Frontal cortex (tissue), 4 donors: ENCODE data around the gene SLC6A6. TPM values are rescaled to one million over a fixed set of nuclear protein-coding genes. Genes with fewer than 3 reads are reported as not detected.

ENCODE experiments used
- DNase-seq, 2 donors: peaks; one replicate each; pipeline ENCODE4 v3.0.0; 2012; ENCODE audit warnings: low spot score in 2 of 2
- FAIRE-seq: peaks from 2 replicates; lab custom pipeline; 2012; peaks lifted over from hg19 to GRCh38; lab: Jason Lieb, UNC
- small RNA-seq: library from RNA; depleted of rRNA; stranded (forward); fragments of <200 nt; gene quantifications from one replicate; pipeline ENCODE3, GENCODE V24; 2014
- total RNA-seq: library from RNA; depleted of rRNA; stranded (reverse); fragments of >200 nt; gene quantifications from one replicate; pipeline ENCODE4 v1.2.3, GENCODE V29; 2014
- donor health status: control.
- donor health status: control.
- donor health status: control.

SLC6A6 gene
- total RNA-seq, 1 donor from 2014 or later: 15.1 TPM

DNA sequence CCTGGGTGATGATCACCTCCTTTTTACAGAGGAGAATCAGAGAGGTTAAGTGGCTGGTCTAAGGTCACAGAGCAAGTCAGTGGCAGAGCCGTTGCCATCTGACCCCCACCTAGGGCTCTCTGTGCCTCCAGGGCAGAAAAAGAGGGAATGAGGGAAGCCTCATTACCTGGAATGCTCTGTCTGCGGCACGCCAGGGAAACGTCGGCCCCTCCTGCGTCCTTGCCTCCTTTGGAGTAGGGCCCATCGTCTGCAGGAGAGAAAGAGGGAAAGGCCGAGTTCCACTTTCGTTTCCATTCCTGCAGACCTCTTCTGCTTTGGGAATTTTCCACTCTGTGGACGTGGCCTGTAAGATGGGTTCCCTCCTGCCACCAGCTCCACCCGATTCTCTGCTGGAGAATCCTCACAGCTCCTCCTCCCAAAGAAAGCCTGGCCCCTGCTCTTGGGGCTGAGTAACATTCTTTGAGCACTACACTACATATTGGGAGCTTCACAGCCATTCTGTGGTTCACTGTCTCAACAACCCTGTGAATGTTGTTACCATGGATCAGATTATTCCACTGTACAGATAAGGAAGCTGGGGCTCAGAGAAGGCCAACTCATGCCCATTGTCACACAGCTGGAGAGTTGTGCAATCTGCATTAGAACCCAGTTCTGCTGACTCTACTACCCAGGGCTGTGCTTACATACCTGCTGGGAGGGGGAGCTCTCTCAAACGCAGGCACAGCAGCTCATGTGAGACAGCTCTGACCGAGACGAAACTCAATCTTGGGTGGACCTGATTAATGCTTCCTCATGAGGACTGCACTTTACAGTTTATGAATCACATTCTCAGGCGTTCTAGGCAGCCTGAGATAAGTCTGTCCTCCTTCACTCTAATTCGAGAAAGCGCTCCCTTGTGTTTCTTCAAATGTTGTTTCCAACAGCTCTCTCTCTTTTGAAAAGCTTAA is 123.6 kb downstream of the SLC6A6 start:
- DNase-seq (no peak), FAIRE-seq (no peak)

- FAIRE-seq (no peak), DNase-seq (no peak)
Measured at GRCh38 chr3:14528081-14528480, 125.7 kb downstream of the SLC6A6 start.

DNA sequence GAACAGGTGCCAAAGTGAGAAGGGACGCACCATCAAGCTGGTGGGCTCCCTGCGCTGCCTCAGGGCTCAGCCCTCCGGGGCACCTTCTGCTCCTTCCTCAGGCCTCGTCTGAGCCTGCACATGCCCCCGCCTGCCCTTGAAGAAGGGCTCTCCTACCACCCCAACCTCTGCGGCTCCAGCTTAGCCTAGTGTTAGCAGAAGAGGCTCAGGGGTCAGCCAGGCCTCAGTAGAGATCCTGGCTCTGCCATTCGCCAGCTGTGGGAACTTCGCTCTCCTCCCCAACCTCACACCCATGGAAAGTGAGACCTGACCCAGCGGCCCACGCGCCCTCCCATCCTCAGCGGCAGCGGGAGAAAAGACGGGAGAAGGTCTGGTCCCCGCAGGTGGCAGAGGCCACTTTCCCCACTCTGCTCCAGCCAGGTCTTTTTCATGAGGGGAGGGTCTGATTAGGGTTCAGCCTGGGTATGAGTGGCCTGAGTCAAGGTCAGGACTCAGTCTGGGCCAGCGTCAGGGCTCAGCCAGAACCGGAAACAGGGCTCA is 129.5 kb downstream of the SLC6A6 start:
- no peak for DNase-seq
- no peak for FAIRE-seq

DNA sequence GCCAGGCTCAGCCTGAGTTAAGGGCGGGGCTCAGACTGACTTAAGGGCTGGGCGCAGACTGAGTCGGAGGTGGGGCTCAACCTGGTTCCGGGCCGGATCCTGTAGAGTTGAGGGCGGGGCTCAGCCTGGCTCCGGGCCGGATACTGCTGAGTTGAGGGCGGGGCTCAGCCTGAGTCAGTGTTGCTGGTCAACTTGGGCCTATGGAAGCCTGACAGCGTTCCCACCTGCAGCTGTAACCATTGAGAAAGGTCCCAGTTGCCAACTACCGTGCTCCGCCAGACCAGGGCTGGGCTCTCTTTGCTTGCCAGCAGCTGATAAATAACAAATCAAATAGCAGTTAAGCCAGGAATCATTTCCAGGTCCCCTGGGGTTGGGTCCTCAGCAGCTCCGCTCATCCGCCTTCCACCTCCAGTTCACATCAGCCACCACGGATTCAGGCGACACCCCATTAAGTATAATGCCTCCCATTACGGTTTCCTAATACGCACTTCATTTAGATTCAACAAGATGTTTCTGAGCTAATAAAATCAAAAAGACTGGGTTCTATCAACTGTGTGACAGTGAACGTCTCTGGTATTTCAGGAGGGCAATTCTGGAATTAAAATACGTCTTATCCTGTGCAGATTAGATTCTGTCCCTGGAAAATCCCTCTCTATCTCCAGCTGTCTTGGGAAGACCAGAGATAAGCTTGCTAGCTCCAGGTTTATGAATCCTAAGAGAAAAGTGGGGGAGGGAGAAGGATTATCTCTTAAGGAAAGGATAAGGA is 130.5 kb downstream of the SLC6A6 start:
- no peak for FAIRE-seq
- DNase-seq: no peak

GRCh38 chr3:14533457-14533958 is 131.1 kb downstream of the SLC6A6 start:
- FAIRE-seq: no peak
- DNase-seq: no peak

GRCh38 chr3:14534516-14535191 is 132.2 kb downstream of the SLC6A6 start:
- DNase-seq (no peak), FAIRE-seq (no peak)

DNA sequence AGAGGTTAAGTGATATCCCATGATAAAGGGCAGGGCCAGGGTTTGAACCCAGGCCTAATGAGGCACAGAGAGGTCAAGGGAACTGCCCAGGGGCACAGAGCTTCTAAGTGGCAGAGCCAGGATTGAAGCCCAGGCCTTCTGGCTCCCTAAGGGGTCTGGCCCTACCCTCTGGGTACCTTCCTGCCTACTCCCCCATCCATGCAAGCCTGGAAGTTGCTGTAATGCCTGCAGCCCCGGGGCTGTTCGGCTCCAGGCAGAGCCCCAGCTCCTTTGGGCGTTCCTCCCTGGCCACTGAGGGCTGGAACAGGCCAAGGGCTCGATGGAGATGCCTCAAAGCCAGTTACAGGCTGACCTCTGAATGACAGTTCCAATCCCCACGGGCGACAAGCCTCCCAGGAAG is 133.2 kb downstream of the SLC6A6 start:
- DNase-seq: no peak
- no peak for FAIRE-seq

DNA sequence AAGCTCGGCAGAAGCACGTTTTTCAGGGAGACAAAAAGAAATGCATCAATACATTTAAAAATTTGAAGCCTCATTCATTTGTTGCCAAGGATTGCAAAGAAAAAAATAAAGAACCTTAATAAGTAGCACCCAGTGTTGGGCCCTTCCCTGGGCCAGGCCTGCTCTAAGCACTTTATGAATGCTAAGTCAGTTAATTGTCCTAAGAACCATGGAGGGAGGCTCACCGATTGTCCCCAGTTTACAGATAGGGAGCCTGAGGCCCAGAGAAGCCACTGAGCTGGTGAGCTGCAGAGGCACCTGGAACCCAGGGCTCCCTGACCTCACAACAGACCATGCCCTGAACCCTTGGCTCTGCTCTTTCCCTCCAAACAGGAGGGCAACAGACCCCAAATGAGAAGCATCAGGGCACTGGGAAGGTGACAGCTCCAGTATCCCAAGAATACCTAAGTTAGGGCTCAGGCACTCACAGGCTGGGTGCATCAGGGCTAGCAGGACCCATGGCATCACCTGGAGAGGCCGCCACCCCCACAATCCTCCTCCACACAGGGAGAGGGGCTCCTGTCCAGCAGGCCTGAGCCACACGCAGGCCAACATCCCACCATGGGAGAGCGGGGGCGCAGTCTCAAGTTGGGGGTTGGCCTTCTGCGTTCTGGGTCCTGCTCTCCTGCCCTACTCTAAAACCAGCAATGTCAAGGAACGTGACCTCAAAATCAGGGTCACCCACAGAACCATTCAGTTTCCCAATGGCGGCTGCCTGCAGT is 133.8 kb downstream of the SLC6A6 start:
- DNase-seq: no peak
- no peak for FAIRE-seq

- no peak for DNase-seq
- FAIRE-seq: no peak
Measured at GRCh38 chr3:14536837-14537589, 134.6 kb downstream of the SLC6A6 start.

GRCh38 chr3:14537590-14538450 is 135.4 kb downstream of the SLC6A6 start:
- no peak for DNase-seq
- FAIRE-seq: no peak

DNA sequence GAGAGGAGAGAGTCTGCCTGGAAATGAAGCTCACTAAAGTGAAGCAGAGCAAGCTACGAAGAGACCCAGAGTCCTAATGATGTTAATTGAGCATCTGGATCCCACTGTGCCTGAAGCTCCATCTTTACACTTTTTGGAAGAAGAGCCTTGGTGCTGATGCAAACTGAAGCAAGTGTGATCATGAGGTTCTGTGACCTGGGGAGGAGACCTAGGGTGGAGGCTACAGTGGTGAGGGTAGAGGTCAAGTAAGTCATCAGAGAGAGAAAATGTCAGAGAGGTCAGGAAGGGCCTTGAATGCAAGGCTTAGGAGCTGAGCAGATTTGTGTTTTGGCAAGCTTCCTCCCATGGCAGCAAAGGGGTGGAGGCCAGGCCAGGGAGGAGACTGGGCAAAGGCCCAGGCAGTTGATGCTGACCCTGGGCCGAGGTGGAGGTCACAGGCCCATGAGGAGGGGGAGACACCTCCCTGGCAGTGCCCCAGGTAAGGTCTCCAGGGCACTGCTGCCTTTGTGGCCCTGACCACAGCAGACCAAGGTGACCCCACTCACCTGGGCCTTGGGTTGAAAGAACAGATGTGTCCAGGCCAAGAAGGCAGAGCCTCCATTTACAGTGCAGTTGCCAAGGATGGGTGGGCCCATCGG is 136.2 kb downstream of the SLC6A6 start:
- DNase-seq (no peak), FAIRE-seq (no peak)

Small RNA genes lying within 50 kb of the gene (small RNA-seq; reads per million reads assigned to genes)
- gene RNA5SP124: not detected
- gene RNU6-905P: not detected

Other genes starting within 250 kb of the SLC6A6 start
- 9.8 TPM for gene XPC, start 224.0 kb upstream of the SLC6A6 start, total RNA-seq
- gene LSM3, start 223.8 kb upstream of the SLC6A6 start, total RNA-seq: 13.5 TPM
- gene GRIP2, start 137.7 kb downstream of the SLC6A6 start, total RNA-seq: 8.2 TPM
- 10.6 TPM for gene CCDC174, start 249.2 kb downstream of the SLC6A6 start, total RNA-seq